Astrocyte (in vitro differentiated cells and primary cell): ENCODE data around the gene NSRP1. TPM values are rescaled to one million over a fixed set of nuclear protein-coding genes. Genes with fewer than 3 reads are reported as not detected.

Source experiments
- DNase-seq: peaks from one replicate; pipeline ENCODE4 v3.0.0-alpha.2; 2010; ENCODE audit warnings: low read depth
- FAIRE-seq: peaks from 2 replicates; lab custom pipeline; 2011; peaks lifted over from hg19 to GRCh38; lab: Jason Lieb, UNC
- H2AFZ ChIP-seq: 2 replicates; pipeline ENCODE4 v1.6.0; 2012; ENCODE audit warnings: low read depth, low read length, inconsistent platforms
- H3K27ac ChIP-seq: 2 replicates; pipeline ENCODE4 v1.5.1; 2011; ENCODE audit warnings: low read depth, low read length, inconsistent platforms
- H3K27me3 ChIP-seq: 2 replicates; pipeline ENCODE4 v1.6.0; 2011; ENCODE audit warnings: low read length, inconsistent platforms; ENCODE audit not compliant: insufficient read depth
- H3K36me3 ChIP-seq: 2 replicates; pipeline ENCODE4 v1.5.1; 2011; ENCODE audit warnings: low read length, inconsistent platforms; ENCODE audit not compliant: insufficient read depth
- H3K4me1 ChIP-seq: 2 replicates; pipeline ENCODE4 v1.5.1; 2011; ENCODE audit warnings: low read length, inconsistent platforms; ENCODE audit not compliant: insufficient read depth
- H3K4me2 ChIP-seq: 2 replicates; pipeline ENCODE4 v1.6.0; 2012; ENCODE audit warnings: low read length, inconsistent platforms
- H3K4me3 ChIP-seq: 2 replicates; pipeline ENCODE4 v1.5.1; 2011; ENCODE audit warnings: low read depth, mild to moderate bottlenecking, low read length, inconsistent platforms; ENCODE audit not compliant: insufficient read depth
- H3K79me2 ChIP-seq: 2 replicates; pipeline ENCODE4 v1.6.0; 2012; ENCODE audit warnings: mild to moderate bottlenecking, low read length, inconsistent platforms; ENCODE audit not compliant: insufficient read depth
- H3K9ac ChIP-seq: 2 replicates; pipeline ENCODE4 v1.6.0; 2012; ENCODE audit warnings: mild to moderate bottlenecking, low read length, inconsistent platforms
- H3K9me3 ChIP-seq: 2 replicates; pipeline ENCODE4 v1.5.1; 2012; ENCODE audit warnings: low read depth, mild to moderate bottlenecking, low read length, inconsistent platforms; ENCODE audit not compliant: insufficient read depth
- H4K20me1 ChIP-seq: 2 replicates; pipeline ENCODE4 v1.6.0; 2012; ENCODE audit warnings: low read length, inconsistent platforms; ENCODE audit not compliant: insufficient read depth
- H3K27ac Mint-ChIP-seq: one replicate; pipeline ENCODE4 v1.8.0; 2021; ENCODE audit warnings: mild to moderate bottlenecking, mixed read lengths; ENCODE audit not compliant: unreplicated experiment
- H3K27me3 Mint-ChIP-seq: one replicate; pipeline ENCODE4 v1.8.0; 2021; ENCODE audit warnings: low read depth, mixed read lengths; ENCODE audit not compliant: unreplicated experiment
- H3K36me3 Mint-ChIP-seq: one replicate; pipeline ENCODE4 v1.8.0; 2021; ENCODE audit warnings: low read depth, mixed read lengths; ENCODE audit not compliant: unreplicated experiment
- H3K4me1 Mint-ChIP-seq: one replicate; pipeline ENCODE4 v1.8.0; 2021; ENCODE audit warnings: low read depth, mixed read lengths; ENCODE audit not compliant: unreplicated experiment
- H3K4me3 Mint-ChIP-seq: one replicate; pipeline ENCODE4 v1.8.0; 2021; ENCODE audit warnings: mild to moderate bottlenecking, moderate library complexity, mixed read lengths; ENCODE audit not compliant: unreplicated experiment
- H3K9me3 Mint-ChIP-seq: one replicate; pipeline ENCODE4 v1.8.0; 2021; ENCODE audit warnings: mild to moderate bottlenecking, mixed read lengths; ENCODE audit not compliant: unreplicated experiment
- CTCF ChIP-seq: IDR thresholded peaks from 2 replicates; pipeline ENCODE4 v1.5.1; 2011; ENCODE audit warnings: low read depth, mild to moderate bottlenecking, inconsistent platforms, low read length, moderate library complexity; ENCODE audit not compliant: insufficient read depth
- EZH2 ChIP-seq: IDR thresholded peaks from 2 replicates; pipeline ENCODE4 v1.6.1; 2012; ENCODE audit warnings: mild to moderate bottlenecking, low read length, inconsistent platforms; ENCODE audit not compliant: insufficient read depth
- total RNA-seq: library from RNA; stranded (reverse); gene quantifications from 2 replicates; pipeline ENCODE4 v1.2.1, GENCODE V29; 2021

The NSRP1 gene
- total RNA-seq, 1 donor from 2014 or later, result 17.7 TPM

- no peak overlapping the region for H3K9ac ChIP-seq
- FAIRE-seq (no peak), DNase-seq (no peak)
- H3K27ac ChIP-seq, result no peak overlapping the region
- no peaks in the 10 kb centered on the region for H3K9me3 ChIP-seq
- no peaks in the 10 kb centered on the region for H4K20me1 ChIP-seq
- H3K27me3 Mint-ChIP-seq, result peaks cover 5% of the 10 kb centered on the region
- TF ChIP-seq CTCF (no peak), EZH2 (no peak)
- H3K36me3 ChIP-seq, result no peaks in the 10 kb centered on the region
- H2AFZ ChIP-seq, result no peak overlapping the region
- no peaks in the 10 kb centered on the region for H3K79me2 ChIP-seq
- no peak overlapping the region for H3K4me2 ChIP-seq
- no peaks in the 10 kb centered on the region for H3K36me3 Mint-ChIP-seq
- H3K27ac Mint-ChIP-seq, result no peak overlapping the region
- no peaks in the 10 kb centered on the region for H3K9me3 Mint-ChIP-seq
- peaks cover 4% of the 10 kb centered on the region for H3K27me3 ChIP-seq
- no peaks in the 10 kb centered on the region for H3K4me1 ChIP-seq
- no peak overlapping the region for H3K4me3 ChIP-seq
- H3K4me3 Mint-ChIP-seq, result no peak overlapping the region
- H3K4me1 Mint-ChIP-seq, result no peaks in the 10 kb centered on the region
These were observed 12.7 kb upstream of the NSRP1 start for GRCh38 chr17:30103921-30104320.

- no peaks in the 10 kb centered on the region for H3K36me3 ChIP-seq
- no peak overlapping the region for H3K27ac Mint-ChIP-seq
- no peaks in the 10 kb centered on the region for H3K9me3 Mint-ChIP-seq
- FAIRE-seq (peak; percentile 96), DNase-seq (peak; percentile 52)
- H3K9ac ChIP-seq, result peak overlapping the region; percentile 67
- H3K4me3 ChIP-seq, result peak overlapping the region; percentile 67
- H3K27ac ChIP-seq, result peak overlapping the region; percentile 45
- no peaks in the 10 kb centered on the region for H3K79me2 ChIP-seq
- H3K27me3 Mint-ChIP-seq, result no peaks in the 10 kb centered on the region
- H3K27me3 ChIP-seq, result peaks cover 4% of the 10 kb centered on the region
- H3K4me3 Mint-ChIP-seq, result peak overlapping the region; percentile 79
- H3K4me1 Mint-ChIP-seq, result no peaks in the 10 kb centered on the region
- no peaks in the 10 kb centered on the region for H3K9me3 ChIP-seq
- no peaks in the 10 kb centered on the region for H3K36me3 Mint-ChIP-seq
- H4K20me1 ChIP-seq, result no peaks in the 10 kb centered on the region
- H3K4me1 ChIP-seq, result no peaks in the 10 kb centered on the region
- peak overlapping the region; percentile 93 for H2AFZ ChIP-seq
- TF ChIP-seq CTCF (peak; percentile 97), EZH2 (no peak)
- peak overlapping the region; percentile 89 for H3K4me2 ChIP-seq
These were observed 11.9 kb upstream of the NSRP1 start for GRCh38 chr17:30104575-30105339.

- no peak overlapping the region for H3K27ac ChIP-seq
- no peak for FAIRE-seq
- H4K20me1 ChIP-seq, result no peaks in the 10 kb centered on the region
- peaks cover 2% of the 10 kb centered on the region for H3K4me1 ChIP-seq
- no peak overlapping the region for H3K27ac Mint-ChIP-seq
- no peaks in the 10 kb centered on the region for H3K36me3 Mint-ChIP-seq
- TF ChIP-seq CTCF (no peak), EZH2 (no peak)
- peaks cover 12% of the 10 kb centered on the region for H3K79me2 ChIP-seq
- DNase-seq, result no peak
- no peak overlapping the region for H3K9ac ChIP-seq
- no peaks in the 10 kb centered on the region for H3K27me3 ChIP-seq
- H2AFZ ChIP-seq, result no peak overlapping the region
- no peaks in the 10 kb centered on the region for H3K27me3 Mint-ChIP-seq
- H3K4me1 Mint-ChIP-seq, result no peaks in the 10 kb centered on the region
- H3K4me3 Mint-ChIP-seq, result no peak overlapping the region
- H3K9me3 ChIP-seq, result no peaks in the 10 kb centered on the region
- H3K4me3 ChIP-seq, result no peak overlapping the region
- no peak overlapping the region for H3K4me2 ChIP-seq
- no peaks in the 10 kb centered on the region for H3K9me3 Mint-ChIP-seq
- H3K36me3 ChIP-seq, result no peaks in the 10 kb centered on the region
These were observed 3.8 kb upstream of the NSRP1 start for GRCh38 chr17:30112794-30113193.
